ENCODE measurements around the gene CHST5. TPM values are rescaled to one million over a fixed set of nuclear protein-coding genes. Genes with fewer than 3 reads are reported as not detected.

Gene CHST5
- total RNA-seq, 1 experiment from 2014 or later, result 0.11 TPM

GRCh38 chr16:75575958-75576357, 40.0 kb upstream of the CHST5 start:
- Mint-ChIP-seq H3K36me3 (ENCODE audit: insufficient read depth, unreplicated experiment) (peaks cover 35% of the 10 kb centered on the region), H3K4me1 (ENCODE audit: low read depth, unreplicated experiment) (no peaks in the 10 kb centered on the region), H3K4me3 (ENCODE audit: unreplicated experiment) (no peak overlapping the region), H3K9me3 (ENCODE audit: unreplicated experiment) (no peaks in the 10 kb centered on the region), H3K27me3 (ENCODE audit: insufficient read depth, unreplicated experiment) (no peaks in the 10 kb centered on the region), H3K27ac (ENCODE audit: unreplicated experiment) (no peak overlapping the region)
- no peaks in the 10 kb centered on the region for H3K9me3 ChIP-seq
- no peaks in the 10 kb centered on the region for H3K4me1 ChIP-seq
- CTCF ChIA-PET, result no interaction called here
- no TSS peak for BruUV-seq (replicated peaks)
- no peak overlapping the region for H3K4me3 ChIP-seq (ENCODE audit: low read depth, low read length)
- H3K27me3 ChIP-seq (replicated peaks; ENCODE audit: control insufficient read depth, insufficient read depth, low read length), result no peaks in the 10 kb centered on the region
- H3K36me3 ChIP-seq (ENCODE audit: control insufficient read depth, insufficient read depth, low read length), result peaks cover 8% of the 10 kb centered on the region
- DNase-seq, result no peak
- intact Hi-C loops (cut with micrococcal nuclease; ENCODE audit: unreplicated experiment), result loop anchor here (5.0 kb wide), 1 partner anchor 1621 kb away; the partner anchor contains the start of gene SYCE1L
- POLR2A ChIA-PET, result no interaction called here
- no peak for TF ChIP-seq CTCF (IDR thresholded peaks at IDR 0.05; ENCODE audit: insufficient read depth in 1 of 2, low read depth in 1 of 2, low read length in 1 of 2, severe bottlenecking in 1 of 2, unreplicated experiment in 1 of 2)

- no peak for TF ChIP-seq CTCF (IDR thresholded peaks at IDR 0.05; ENCODE audit: insufficient read depth in 1 of 2, low read depth in 1 of 2, low read length in 1 of 2, severe bottlenecking in 1 of 2, unreplicated experiment in 1 of 2)
- H3K36me3 Mint-ChIP-seq (ENCODE audit: insufficient read depth, unreplicated experiment), result peaks cover 43% of the 10 kb centered on the region
- no peaks in the 10 kb centered on the region for H3K27me3 ChIP-seq (replicated peaks; ENCODE audit: control insufficient read depth, insufficient read depth, low read length)
- H3K36me3 ChIP-seq (ENCODE audit: control insufficient read depth, insufficient read depth, low read length), result peaks cover 10% of the 10 kb centered on the region
- H3K9me3 Mint-ChIP-seq (ENCODE audit: unreplicated experiment), result no peaks in the 10 kb centered on the region
- no peaks in the 10 kb centered on the region for H3K4me1 Mint-ChIP-seq (ENCODE audit: low read depth, unreplicated experiment)
- no peaks in the 10 kb centered on the region for H3K4me1 ChIP-seq
- DNase-seq, result no peak
- H3K9me3 ChIP-seq, result no peaks in the 10 kb centered on the region
- POLR2A ChIA-PET, result no interaction called here
- intact Hi-C loops (cut with micrococcal nuclease; ENCODE audit: unreplicated experiment), result no loop called here
- no peak overlapping the region for H3K4me3 ChIP-seq (ENCODE audit: low read depth, low read length)
- no peak overlapping the region for H3K27ac Mint-ChIP-seq (ENCODE audit: unreplicated experiment)
- H3K27me3 Mint-ChIP-seq (ENCODE audit: insufficient read depth, unreplicated experiment), result no peaks in the 10 kb centered on the region
- BruUV-seq (replicated peaks), result no TSS peak
- CTCF ChIA-PET, result no interaction called here
- H3K4me3 Mint-ChIP-seq (ENCODE audit: unreplicated experiment), result no peak overlapping the region
These were observed 38.0 kb upstream of the CHST5 start for GRCh38 chr16:75573955-75574354.

DNA sequence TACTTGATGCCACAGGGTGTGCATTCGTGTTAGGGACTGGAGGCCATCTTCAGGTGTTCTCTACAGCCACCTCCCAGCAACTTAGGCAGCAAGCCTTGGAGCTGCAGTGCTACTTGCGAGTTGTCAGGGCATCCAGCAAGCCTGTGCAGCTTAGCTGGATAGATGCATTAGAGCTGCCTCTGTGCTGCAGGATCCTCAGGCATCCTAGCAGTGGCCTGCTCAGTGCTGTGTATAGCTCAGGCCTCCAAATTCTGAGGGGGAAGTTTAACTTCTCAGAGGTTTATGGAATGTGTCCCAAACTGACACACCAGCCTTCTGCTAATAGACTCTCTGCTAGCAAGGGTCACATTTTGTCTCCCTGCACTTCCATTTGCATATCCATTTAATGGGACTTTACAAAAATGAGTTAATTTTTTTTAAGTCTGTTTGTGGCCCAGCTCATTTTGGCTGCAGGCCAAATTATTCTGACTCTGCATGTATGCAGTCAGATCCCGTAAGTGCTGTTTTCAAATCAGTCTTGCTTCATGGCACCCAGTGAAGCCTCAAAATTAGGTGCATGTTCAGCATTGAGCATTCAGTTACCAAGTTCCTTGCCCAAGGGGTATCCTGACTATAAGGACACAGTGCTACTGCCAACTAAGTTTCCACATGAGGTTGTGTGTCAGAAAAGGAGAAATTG, 37.1 kb upstream of the CHST5 start:
- intact Hi-C loops (cut with micrococcal nuclease; ENCODE audit: unreplicated experiment), result no loop called here
- H3K27ac Mint-ChIP-seq (ENCODE audit: unreplicated experiment), result no peak overlapping the region
- no peak overlapping the region for H3K4me3 ChIP-seq (ENCODE audit: low read depth, low read length)
- no peaks in the 10 kb centered on the region for H3K27me3 Mint-ChIP-seq (ENCODE audit: insufficient read depth, unreplicated experiment)
- H3K4me1 Mint-ChIP-seq (ENCODE audit: low read depth, unreplicated experiment), result no peaks in the 10 kb centered on the region
- H3K9me3 Mint-ChIP-seq (ENCODE audit: unreplicated experiment), result no peaks in the 10 kb centered on the region
- H3K36me3 Mint-ChIP-seq (ENCODE audit: insufficient read depth, unreplicated experiment), result peaks cover 38% of the 10 kb centered on the region
- H3K4me1 ChIP-seq, result no peaks in the 10 kb centered on the region
- ChIA-PET POLR2A (no interaction called here), CTCF (no interaction called here)
- no peak for DNase-seq
- peaks cover 12% of the 10 kb centered on the region for H3K36me3 ChIP-seq (ENCODE audit: control insufficient read depth, insufficient read depth, low read length)
- no TSS peak for BruUV-seq (replicated peaks)
- no peaks in the 10 kb centered on the region for H3K27me3 ChIP-seq (replicated peaks; ENCODE audit: control insufficient read depth, insufficient read depth, low read length)
- no peaks in the 10 kb centered on the region for H3K9me3 ChIP-seq
- TF ChIP-seq CTCF (IDR thresholded peaks at IDR 0.05; ENCODE audit: insufficient read depth in 1 of 2, low read depth in 1 of 2, low read length in 1 of 2, severe bottlenecking in 1 of 2, unreplicated experiment in 1 of 2), result no peak
- no peak overlapping the region for H3K4me3 Mint-ChIP-seq (ENCODE audit: unreplicated experiment)
